SJSA1 (cell line): ENCODE results near the gene DAPK2. TPM values are rescaled to one million over a fixed set of nuclear protein-coding genes. Genes with fewer than 3 reads are reported as not detected.

ENCODE experiments used
- DNase-seq, 2 experiments: peaks; one replicate each; pipeline ENCODE4 v3.0.0-alpha.2; 2015 to 2020; ENCODE audit warnings: low spot score in 2 of 2, low read depth in 1 of 2
- H3K27ac ChIP-seq: fragments of 250-450 bp; sonication (Bioruptor Pico); 2 replicates; pipeline ENCODE4 v1.5.1; 2020; ENCODE audit warnings: mild to moderate bottlenecking, moderate library complexity
- H3K27me3 ChIP-seq: fragments of 250-450 bp; sonication (Bioruptor Pico); replicated peaks from 2 replicates; pipeline ENCODE4 v1.5.1; 2020; ENCODE audit warnings: mild to moderate bottlenecking, moderate library complexity
- H3K36me3 ChIP-seq: fragments of 250-450 bp; sonication (Bioruptor Pico); 2 replicates; pipeline ENCODE4 v1.5.1; 2020; ENCODE audit warnings: mild to moderate bottlenecking
- H3K4me1 ChIP-seq: fragments of 250-450 bp; sonication (Bioruptor Pico); replicated peaks from 2 replicates; pipeline ENCODE4 v1.6.1; 2021; ENCODE audit warnings: mild to moderate bottlenecking
- H3K4me3 ChIP-seq: fragments of 250-450 bp; sonication (Bioruptor Pico); 2 replicates; pipeline ENCODE4 v1.5.1; 2020; ENCODE audit warnings: mild to moderate bottlenecking
- H3K9me3 ChIP-seq: fragments of 250-450 bp; sonication (Bioruptor Pico); replicated peaks from 2 replicates; pipeline ENCODE4 v1.5.1; 2020; ENCODE audit warnings: mild to moderate bottlenecking
- total RNA-seq: library from RNA; depleted of rRNA; stranded (reverse); fragments of >200 nt; shearing (Covaris generic); gene quantifications from 2 replicates; pipeline ENCODE4 v1.2.3, GENCODE V29; 2014

Gene DAPK2
- total RNA-seq, 1 experiment from 2014 or later: 0.34 TPM

- DNase-seq: no peak
- Histone ChIP-seq H3K27me3 (peaks cover 2% of the 10 kb centered on the region; the same call in 1 of the 2 replicates), H3K4me3 (no peak overlapping the region), H3K9me3 (no peaks in the 10 kb centered on the region), H3K36me3 (no peaks in the 10 kb centered on the region), H3K27ac (no peak overlapping the region), H3K4me1 (no peaks in the 10 kb centered on the region)
Observed at GRCh38 chr15:63994073-63994600, 52.1 kb downstream of the DAPK2 start.

- H3K4me1 ChIP-seq: no peaks in the 10 kb centered on the region
- DNase-seq: no peak
- H3K27ac ChIP-seq: no peak overlapping the region
- no peaks in the 10 kb centered on the region; the same call in 1 of the 2 replicates for H3K27me3 ChIP-seq
- H3K36me3 ChIP-seq: no peaks in the 10 kb centered on the region
- H3K9me3 ChIP-seq: no peaks in the 10 kb centered on the region
- no peak overlapping the region for H3K4me3 ChIP-seq
Observed at GRCh38 chr15:63992300-63992699, 54.0 kb downstream of the DAPK2 start.

GRCh38 chr15:63991706-63992105 lies 54.6 kb downstream of the DAPK2 start:
- Histone ChIP-seq H3K9me3 (no peaks in the 10 kb centered on the region), H3K4me1 (no peaks in the 10 kb centered on the region), H3K4me3 (no peak overlapping the region), H3K27me3 (no peaks in the 10 kb centered on the region; the same call in 1 of the 2 replicates), H3K36me3 (no peaks in the 10 kb centered on the region), H3K27ac (no peak overlapping the region)
- no peak for DNase-seq

- DNase-seq: no peak
- Histone ChIP-seq H3K36me3 (no peaks in the 10 kb centered on the region), H3K4me1 (no peaks in the 10 kb centered on the region), H3K4me3 (no peak overlapping the region), H3K27ac (no peak overlapping the region), H3K9me3 (no peaks in the 10 kb centered on the region), H3K27me3 (no peaks in the 10 kb centered on the region)
Observed at GRCh38 chr15:63990454-63990853, 55.8 kb downstream of the DAPK2 start.

GRCh38 chr15:63987796-63988378 lies 58.4 kb downstream of the DAPK2 start:
- Histone ChIP-seq H3K9me3 (no peaks in the 10 kb centered on the region), H3K27ac (no peak overlapping the region), H3K4me1 (no peaks in the 10 kb centered on the region), H3K4me3 (no peak overlapping the region), H3K36me3 (no peaks in the 10 kb centered on the region), H3K27me3 (no peaks in the 10 kb centered on the region)
- DNase-seq: no peak

- H3K4me3 ChIP-seq: no peak overlapping the region
Observed at GRCh38 chr15:63986751-63987341, 59.4 kb downstream of the DAPK2 start.

GRCh38 chr15:63986185-63986680 lies 60.1 kb downstream of the DAPK2 start:
- no peaks in the 10 kb centered on the region for H3K27me3 ChIP-seq
- H3K9me3 ChIP-seq: no peaks in the 10 kb centered on the region
- H3K4me1 ChIP-seq: no peaks in the 10 kb centered on the region
- DNase-seq: no peak
- H3K4me3 ChIP-seq: no peak overlapping the region
- no peak overlapping the region for H3K27ac ChIP-seq
- no peaks in the 10 kb centered on the region for H3K36me3 ChIP-seq

More at GRCh38 chr15:63986751-63987341, 59.4 kb downstream of the DAPK2 start:
- Histone ChIP-seq H3K27ac (no peak overlapping the region), H3K9me3 (no peaks in the 10 kb centered on the region), H3K27me3 (no peaks in the 10 kb centered on the region), H3K4me1 (no peaks in the 10 kb centered on the region), H3K36me3 (no peaks in the 10 kb centered on the region)
- DNase-seq: no peak

GRCh38 chr15:63985221-63986184 lies 60.8 kb downstream of the DAPK2 start:
- DNase-seq: no peak
- no peaks in the 10 kb centered on the region for H3K4me1 ChIP-seq

GRCh38 chr15:63984331-63984730 lies 62.0 kb downstream of the DAPK2 start:
- no peaks in the 10 kb centered on the region for H3K27me3 ChIP-seq
- no peak for DNase-seq
- H3K4me3 ChIP-seq: no peak overlapping the region
- H3K27ac ChIP-seq: no peak overlapping the region
- H3K36me3 ChIP-seq: no peaks in the 10 kb centered on the region
- no peaks in the 10 kb centered on the region for H3K9me3 ChIP-seq
- no peaks in the 10 kb centered on the region for H3K4me1 ChIP-seq

More at GRCh38 chr15:63985221-63986184, 60.8 kb downstream of the DAPK2 start:
- Histone ChIP-seq H3K4me3 (no peak overlapping the region), H3K27ac (no peak overlapping the region), H3K36me3 (no peaks in the 10 kb centered on the region), H3K9me3 (no peaks in the 10 kb centered on the region), H3K27me3 (no peaks in the 10 kb centered on the region)

- H3K27ac ChIP-seq: no peak overlapping the region
- no peak for DNase-seq
- H3K27me3 ChIP-seq: no peaks in the 10 kb centered on the region
- no peaks in the 10 kb centered on the region for H3K4me1 ChIP-seq
- no peak overlapping the region for H3K4me3 ChIP-seq
- H3K36me3 ChIP-seq: no peaks in the 10 kb centered on the region
- H3K9me3 ChIP-seq: no peaks in the 10 kb centered on the region
Observed at GRCh38 chr15:63983061-63983711, 63.1 kb downstream of the DAPK2 start.

GRCh38 chr15:63982381-63982854 lies 63.9 kb downstream of the DAPK2 start:
- no peaks in the 10 kb centered on the region for H3K4me1 ChIP-seq
- H3K4me3 ChIP-seq: no peak overlapping the region
- DNase-seq: no peak

GRCh38 chr15:63981596-63982320 lies 64.5 kb downstream of the DAPK2 start:
- H3K27me3 ChIP-seq: no peaks in the 10 kb centered on the region

More at GRCh38 chr15:63982381-63982854, 63.9 kb downstream of the DAPK2 start:
- Histone ChIP-seq H3K27me3 (no peaks in the 10 kb centered on the region), H3K27ac (no peak overlapping the region), H3K9me3 (no peaks in the 10 kb centered on the region), H3K36me3 (no peaks in the 10 kb centered on the region)

More at GRCh38 chr15:63981596-63982320, 64.5 kb downstream of the DAPK2 start:
- no peak overlapping the region for H3K4me3 ChIP-seq
- DNase-seq: no peak
- H3K9me3 ChIP-seq: no peaks in the 10 kb centered on the region
- no peak overlapping the region for H3K27ac ChIP-seq
- H3K36me3 ChIP-seq: no peaks in the 10 kb centered on the region
- H3K4me1 ChIP-seq: no peaks in the 10 kb centered on the region
